Adrenal gland (tissue), 12 donors: ENCODE measurements around the gene PLXNA2. TPM values are rescaled to one million over a fixed set of nuclear protein-coding genes. Genes with fewer than 3 reads are reported as not detected.

Experiments
- DNase-seq, 7 donors: peaks; one replicate each; pipeline ENCODE4 v3.0.0-alpha.2; 2019 to 2020
- H3K27ac ChIP-seq, 5 donors: fragments of 200-600 bp; sonication (generic) in 4 of 5; 1 replicate in 3 of 5; 2 replicates in 2 of 5; pipeline versions ENCODE4 v1.5.1 to v1.8.0; 2016 to 2020; ENCODE audit warnings: mild to moderate bottlenecking in 1 of 5
- H3K27me3 ChIP-seq: fragments of 200-600 bp; 2 replicates; pipeline ENCODE4 v1.8.0; 2021
- H3K36me3 ChIP-seq, 2 donors: fragments of 200-600 bp; replicated peaks in 1 of 2; 1 replicate in 1 of 2; 2 replicates in 1 of 2; pipeline versions ENCODE4 v1.5.1 to v1.8.0; 2018 to 2022
- H3K4me1 ChIP-seq, 2 donors: fragments of 200-600 bp; replicated peaks in 1 of 2; 1 replicate in 1 of 2; 2 replicates in 1 of 2; pipeline versions ENCODE4 v1.5.1 to v1.8.0; 2018 to 2021
- H3K4me3 ChIP-seq, 4 donors: fragments of 200-600 bp; sonication (generic) in 3 of 4; one replicate each; pipeline ENCODE4 v1.5.1; 2016 to 2018
- H3K9me3 ChIP-seq, 3 donors: fragments of 200-600 bp; sonication (generic) in 1 of 3; replicated peaks in 1 of 3; 1 replicate in 2 of 3; 2 replicates in 1 of 3; pipeline versions ENCODE4 v1.5.1 to v1.8.0; 2016 to 2021
- POLR2A ChIP-seq, 2 donors: fragments of 450-650 bp; IDR thresholded peaks; one replicate each; pipeline ENCODE4 v1.6.1; 2017; ENCODE audit warnings: antibody characterized with exemption in 2 of 2, mild to moderate bottlenecking in 2 of 2, moderate library complexity in 1 of 2
- WGBS, 4 donors: extraction: QIAGEN DNeasy Blood & Tissue Kit in 2 of 4; methylation state at CpG; one replicate each; pipeline versions ENCODE4 v1.1.5 to v1.1.7; 2013 to 2017; 5-methylcytosine and 5-hydroxymethylcytosine counted together
- intact Hi-C, 2 donors: fragments of 100-400 bp; cut with DNase I; formaldehyde crosslinking; loops; one replicate each; pipeline versions ENCODE4 v1.14.1 to v1.15.0; 2022 to 2023
- polyA plus RNA-seq, 3 donors: library from polyadenylated mRNA; stranded (reverse); fragments of 200-250 nt in 2 of 3; fragments of 350-450 nt in 1 of 3; fragmentation: Illumina TruSeq in 1 of 3; extraction: RNeasy Lipid Tissue Mini Kit (QIAGEN cat#74804) in 1 of 3; gene quantifications; one replicate each; pipeline ENCODE4 v1.2.3, GENCODE V29; 2013 to 2014
- total RNA-seq, 9 donors: library from RNA; depleted of rRNA in 4 of 9; stranded (reverse); fragments of >200 nt in 4 of 9; fragments of 120-200 nt in 1 of 9; fragmentation: NEBNext Ultra II Directional in 1 of 9; extraction: Animal tissue kit (Norgen Biotek cat#: 25700) in 1 of 9; gene quantifications; one replicate each; pipeline versions ENCODE4 v1.1.0 to v1.2.4, GENCODE V29; 2013 to 2023
- TF ChIP-seq, protein P1 (sequence below), 6 experiments: fragments of 450-650 bp in 4 of 6; fragments of 200-600 bp in 2 of 6; sonication (generic) in 1 of 6; IDR thresholded peaks; 1 replicate in 5 of 6; 2 replicates in 1 of 6; pipeline versions ENCODE4 v1.5.1 to v1.8.0; 2016 to 2021; ENCODE audit warnings: antibody characterized with exemption in 6 of 6, mild to moderate bottlenecking in 2 of 6, moderate library complexity in 1 of 6
- donor health status: healthy with polysubstance abuse.
- donor health status: Bipolar disorder and iron deficiency.
- donor health status: DM: yes; HTN: yes; CAD: no.
- donor health status: DM: no; HTN: no; CAD: no.
- donor health status: DM: no; HTN: no; CAD: no.
- donor health status: DM: yes; HTN: yes; CAD: no.

The PLXNA2 gene
- total and polyA plus RNA-seq, 12 donors: 2.7 to 9.4 (median 4.5) TPM

DNA sequence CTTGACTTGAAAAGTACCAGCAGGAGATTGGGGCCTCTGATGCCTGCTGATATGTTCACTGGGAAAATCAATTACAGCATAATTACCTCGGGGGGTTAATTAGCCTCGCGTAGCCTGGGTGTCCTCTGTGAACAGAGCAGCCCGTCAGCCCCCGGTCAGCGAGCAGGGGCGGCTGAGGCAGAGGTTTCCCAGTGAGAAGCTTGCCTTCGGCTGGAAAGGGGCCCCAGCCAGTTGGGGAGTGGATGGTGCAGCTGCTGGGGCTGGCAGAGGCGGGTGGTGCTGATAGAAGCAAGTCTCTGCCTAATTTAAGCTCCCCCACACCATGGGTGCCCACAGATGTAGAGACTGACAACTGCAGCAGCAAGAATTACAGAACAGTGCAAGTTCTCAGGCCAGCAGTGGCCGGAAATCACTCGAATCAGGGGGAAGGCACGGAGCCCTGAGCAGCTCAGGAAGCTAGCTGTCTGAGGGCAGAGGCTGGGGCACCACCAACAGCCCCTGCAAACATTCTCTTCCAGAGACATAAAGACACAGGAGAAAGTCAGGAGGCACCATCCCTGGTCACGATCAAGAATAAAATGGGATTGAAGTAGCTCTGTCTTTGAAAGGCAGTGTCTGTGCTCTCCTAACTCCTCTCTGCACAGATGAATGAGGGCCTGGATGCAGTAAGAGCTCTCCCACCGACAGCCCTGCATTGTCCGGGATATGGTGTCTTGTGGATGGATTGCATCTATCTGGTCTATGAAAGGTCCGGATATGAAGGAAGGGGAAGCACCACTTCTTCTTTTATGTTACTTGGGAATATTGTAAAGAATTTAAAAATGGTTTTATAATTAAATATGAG, 166.7 kb downstream of the PLXNA2 start:
- WGBS, 4 donors: 47 to 66% (median 61%) methylated on average over 11 to 16 of the region's 16 CpGs
- no peak for TF ChIP-seq POLR2A (IDR thresholded peaks at IDR 0.05)
- TF ChIP-seq, protein P1, sequence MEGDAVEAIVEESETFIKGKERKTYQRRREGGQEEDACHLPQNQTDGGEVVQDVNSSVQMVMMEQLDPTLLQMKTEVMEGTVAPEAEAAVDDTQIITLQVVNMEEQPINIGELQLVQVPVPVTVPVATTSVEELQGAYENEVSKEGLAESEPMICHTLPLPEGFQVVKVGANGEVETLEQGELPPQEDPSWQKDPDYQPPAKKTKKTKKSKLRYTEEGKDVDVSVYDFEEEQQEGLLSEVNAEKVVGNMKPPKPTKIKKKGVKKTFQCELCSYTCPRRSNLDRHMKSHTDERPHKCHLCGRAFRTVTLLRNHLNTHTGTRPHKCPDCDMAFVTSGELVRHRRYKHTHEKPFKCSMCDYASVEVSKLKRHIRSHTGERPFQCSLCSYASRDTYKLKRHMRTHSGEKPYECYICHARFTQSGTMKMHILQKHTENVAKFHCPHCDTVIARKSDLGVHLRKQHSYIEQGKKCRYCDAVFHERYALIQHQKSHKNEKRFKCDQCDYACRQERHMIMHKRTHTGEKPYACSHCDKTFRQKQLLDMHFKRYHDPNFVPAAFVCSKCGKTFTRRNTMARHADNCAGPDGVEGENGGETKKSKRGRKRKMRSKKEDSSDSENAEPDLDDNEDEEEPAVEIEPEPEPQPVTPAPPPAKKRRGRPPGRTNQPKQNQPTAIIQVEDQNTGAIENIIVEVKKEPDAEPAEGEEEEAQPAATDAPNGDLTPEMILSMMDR (IDR thresholded peaks at IDR 0.05): no peak
- intact Hi-C loops: no loop called here
- peak overlapping the region in 2 of 5 donors; percentile 12 to 29 for H3K27ac ChIP-seq
- H3K36me3 ChIP-seq: no peaks in the 10 kb centered on the region
- H3K4me3 ChIP-seq: no peak overlapping the region
- H3K27me3 ChIP-seq: no peaks in the 10 kb centered on the region
- H3K4me1 ChIP-seq: peaks cover 0 to 11% of the 10 kb centered on the region in 2 donors
- no peaks in the 10 kb centered on the region for H3K9me3 ChIP-seq
- DNase-seq: no peak

DNA sequence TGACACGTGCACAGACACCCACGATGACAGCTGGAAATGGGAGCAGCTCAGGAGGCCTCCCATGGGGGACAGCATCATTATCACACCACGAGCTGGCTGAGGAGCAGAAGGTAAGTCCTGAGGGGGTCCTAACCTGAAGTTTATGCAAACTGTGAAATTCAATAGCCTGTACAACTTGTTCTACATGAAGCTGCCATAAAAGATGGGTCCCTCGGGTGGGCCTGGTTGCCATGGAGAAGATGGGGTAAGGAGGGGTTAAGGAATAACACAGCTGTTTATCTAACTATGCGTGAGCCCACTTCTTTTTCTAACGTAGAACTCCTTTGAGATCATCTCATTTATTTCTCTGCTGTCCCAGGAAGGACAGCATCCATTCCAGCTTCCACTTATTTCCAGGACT, 169.8 kb downstream of the PLXNA2 start:
- no peak for DNase-seq
- TF ChIP-seq, protein P1 (IDR thresholded peaks at IDR 0.05): no peak
- no peak for TF ChIP-seq POLR2A (IDR thresholded peaks at IDR 0.05)
- no peak overlapping the region for H3K4me3 ChIP-seq
- H3K36me3 ChIP-seq: no peaks in the 10 kb centered on the region
- 82 to 88% (median 88%) methylated on average over 6 of the region's 6 CpGs for WGBS, 4 donors
- no peaks in the 10 kb centered on the region for H3K9me3 ChIP-seq
- peaks cover 0 to 11% of the 10 kb centered on the region in 2 donors for H3K4me1 ChIP-seq
- intact Hi-C loops: no loop called here
- no peak overlapping the region for H3K27ac ChIP-seq
- no peaks in the 10 kb centered on the region for H3K27me3 ChIP-seq

DNA sequence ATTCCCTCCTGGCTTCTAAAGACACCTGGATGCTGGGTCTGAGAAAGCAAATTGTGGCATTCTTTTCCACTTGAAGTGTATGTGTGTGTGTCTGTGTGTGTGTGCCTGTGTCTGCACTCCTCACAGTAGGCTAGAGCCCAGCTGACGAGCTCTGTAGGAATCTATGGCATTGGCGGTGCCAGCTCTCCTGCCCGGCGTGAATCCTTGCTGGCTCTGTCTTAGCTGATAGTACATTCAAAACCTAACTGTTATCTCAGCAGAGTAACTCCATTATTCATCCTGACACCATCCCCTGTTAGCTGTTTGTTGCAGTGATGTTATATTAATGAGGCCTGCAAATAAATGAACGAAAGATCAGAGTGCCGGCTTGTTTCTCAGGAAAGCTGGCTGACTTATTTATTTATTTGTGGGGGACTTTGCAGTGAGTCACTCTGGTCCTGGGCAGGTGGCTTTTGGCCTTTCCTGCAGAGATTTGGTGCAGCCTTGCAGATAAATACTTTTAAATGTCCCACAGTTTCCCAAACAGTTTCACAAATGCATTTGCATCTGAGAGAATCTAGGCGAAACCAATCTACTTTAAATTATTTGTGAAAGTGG, 172.7 kb downstream of the PLXNA2 start:
- TF ChIP-seq, protein P1 (IDR thresholded peaks at IDR 0.05): no peak
- no peak for TF ChIP-seq POLR2A (IDR thresholded peaks at IDR 0.05)
- no peak for DNase-seq
- H3K27me3 ChIP-seq: no peaks in the 10 kb centered on the region
- H3K4me1 ChIP-seq: no peaks in the 10 kb centered on the region
- no peaks in the 10 kb centered on the region for H3K36me3 ChIP-seq
- no peak overlapping the region for H3K4me3 ChIP-seq
- WGBS, 4 donors: 64 to 93% (median 89%) methylated on average over 7 of the region's 7 CpGs
- no peaks in the 10 kb centered on the region for H3K9me3 ChIP-seq
- no peak overlapping the region for H3K27ac ChIP-seq
- intact Hi-C loops: no loop called here

DNA sequence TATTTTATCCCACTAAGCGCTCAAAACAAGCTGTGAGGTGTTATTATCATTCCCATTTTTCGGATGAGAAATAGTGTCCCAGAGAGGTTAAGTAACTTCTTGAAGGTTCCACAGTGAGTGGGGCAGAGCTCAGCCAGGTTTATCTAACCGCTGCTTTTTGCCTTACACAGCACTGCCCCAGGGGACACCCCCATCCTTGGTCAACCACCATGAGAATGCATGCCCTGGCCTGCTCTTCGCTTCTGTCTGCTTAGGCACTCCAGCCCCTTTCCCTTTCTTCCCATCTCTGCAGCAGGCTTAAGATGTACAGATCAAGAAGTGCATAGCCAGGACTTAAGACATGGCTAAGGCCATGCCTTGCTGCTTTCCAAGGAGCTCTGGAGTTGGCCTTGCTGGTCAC, 174.3 kb downstream of the PLXNA2 start:
- TF ChIP-seq, protein P1 (IDR thresholded peaks at IDR 0.05): no peak
- H3K27me3 ChIP-seq: no peaks in the 10 kb centered on the region
- H3K36me3 ChIP-seq: no peaks in the 10 kb centered on the region
- no peaks in the 10 kb centered on the region for H3K9me3 ChIP-seq
- H3K4me1 ChIP-seq: peaks cover 0 to 3% of the 10 kb centered on the region in 2 donors
- H3K4me3 ChIP-seq: no peak overlapping the region
- no peak overlapping the region for H3K27ac ChIP-seq
- intact Hi-C loops: no loop called here
- no peak for DNase-seq
- 82 to 96% (median 91%) methylated on average over 4 of the region's 4 CpGs for WGBS, 4 donors
